ENCODE data around the gene CTSH. TPM values are rescaled to one million over a fixed set of nuclear protein-coding genes. Genes with fewer than 3 reads are reported as not detected.

Gene CTSH
- total and polyA plus RNA-seq, 2 of the 13 experiments (the other 11 are each of a cell fraction or from before 2014, with no cell fraction given) = 265 to 653 TPM

DNA sequence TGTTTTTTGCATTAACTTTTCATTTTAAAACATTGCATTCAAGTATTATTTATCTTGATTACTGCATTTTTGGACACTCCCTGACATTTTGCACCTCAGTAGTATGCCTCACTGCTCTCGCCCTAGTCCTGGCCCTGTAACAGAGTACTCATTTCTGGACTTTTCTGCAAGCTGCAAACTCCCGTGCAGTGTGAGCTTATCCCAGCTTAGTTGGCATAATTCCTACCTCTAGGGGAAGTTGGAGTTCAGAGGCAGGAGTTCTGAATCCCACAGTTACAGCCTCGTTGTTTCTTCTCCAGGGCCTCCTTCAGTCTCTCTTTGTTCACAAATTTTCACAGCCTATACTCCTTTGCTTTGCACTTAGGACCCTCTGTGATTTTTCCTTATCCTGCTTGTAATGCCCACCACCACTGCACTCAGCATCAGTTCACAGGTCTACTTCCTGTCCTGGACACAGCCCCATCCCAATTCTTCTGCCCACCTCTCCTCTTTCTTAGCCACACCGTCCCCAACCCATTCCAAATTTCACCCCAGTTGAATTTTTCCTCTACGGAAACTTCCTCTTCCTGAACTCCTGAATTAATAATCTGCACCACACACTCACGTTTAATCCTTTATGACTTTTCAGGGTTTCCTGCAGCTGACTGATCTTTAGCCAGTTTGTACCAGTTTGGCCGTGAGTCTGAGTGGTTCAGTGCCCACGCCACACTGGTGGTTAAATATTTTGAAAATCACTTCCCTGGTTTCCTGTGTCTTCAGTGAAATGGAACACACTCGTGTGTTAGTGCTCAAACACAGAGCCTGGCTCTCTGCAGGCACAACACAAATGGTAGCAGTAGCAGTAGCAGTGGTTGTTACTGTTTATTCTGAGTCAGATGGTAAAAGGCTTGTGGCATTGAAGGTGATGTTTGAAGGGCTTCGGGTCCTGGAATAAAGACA is 6.3 kb upstream of the CTSH start (continued):
- TF ChIP-seq ZNF407 (CRISPR knock-in tag; IDR thresholded peaks at IDR 0.05; ENCODE audit: not compliant biosample characterization) (no peak), ATF7-NPFF (CRISPR knock-in tag; IDR thresholded peaks at IDR 0.05; ENCODE audit: low read depth) (no peak), MATR3 (CRISPR knock-in tag; IDR thresholded peaks at IDR 0.05) (no peak), ZNF501 (CRISPR knock-in tag; IDR thresholded peaks at IDR 0.05) (peak; percentile 19; the same call in 1 of the 2 replicates), SIX1 (CRISPR knock-in tag; IDR thresholded peaks at IDR 0.05; ENCODE audit: borderline replicate concordance) (no peak), KIAA2018 (CRISPR knock-in tag; IDR thresholded peaks at IDR 0.05; ENCODE audit: borderline replicate concordance) (no peak), ZMYM4 (CRISPR knock-in tag; IDR thresholded peaks at IDR 0.05) (peak; percentile 20; the same call in 1 of the 2 replicates)
- TF ChIP-seq, protein P1, sequence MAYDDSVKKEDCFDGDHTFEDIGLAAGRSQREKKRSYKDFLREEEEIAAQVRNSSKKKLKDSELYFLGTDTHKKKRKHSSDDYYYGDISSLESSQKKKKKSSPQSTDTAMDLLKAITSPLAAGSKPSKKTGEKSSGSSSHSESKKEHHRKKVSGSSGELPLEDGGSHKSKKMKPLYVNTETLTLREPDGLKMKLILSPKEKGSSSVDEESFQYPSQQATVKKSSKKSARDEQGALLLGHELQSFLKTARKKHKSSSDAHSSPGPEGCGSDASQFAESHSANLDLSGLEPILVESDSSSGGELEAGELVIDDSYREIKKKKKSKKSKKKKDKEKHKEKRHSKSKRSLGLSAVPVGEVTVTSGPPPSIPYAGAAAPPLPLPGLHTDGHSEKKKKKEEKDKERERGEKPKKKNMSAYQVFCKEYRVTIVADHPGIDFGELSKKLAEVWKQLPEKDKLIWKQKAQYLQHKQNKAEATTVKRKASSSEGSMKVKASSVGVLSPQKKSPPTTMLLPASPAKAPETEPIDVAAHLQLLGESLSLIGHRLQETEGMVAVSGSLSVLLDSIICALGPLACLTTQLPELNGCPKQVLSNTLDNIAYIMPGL (CRISPR knock-in tag; IDR thresholded peaks at IDR 0.05; ENCODE audit: borderline replicate concordance in 1 of 2, low read depth in 1 of 2) = no peak
